Activated gamma-delta T cell treated with anti-CD3 and anti-CD28 coated beads, Interleukin-2, amount 50 U/mL, for 16 hours (primary cell): Measurements from ENCODE around the gene TGM2.

Experiments
- DNase-seq: peaks from one replicate; pipeline ENCODE4 v3.0.0-alpha.2; 2020; ENCODE audit warnings: low read depth

TGM2 gene

GRCh38 chr20:38161412-38161774, 3.7 kb downstream of the TGM2 start:
- DNase-seq, result no peak

GRCh38 chr20:38159957-38160756, 4.9 kb downstream of the TGM2 start:
- no peak for DNase-seq

DNA sequence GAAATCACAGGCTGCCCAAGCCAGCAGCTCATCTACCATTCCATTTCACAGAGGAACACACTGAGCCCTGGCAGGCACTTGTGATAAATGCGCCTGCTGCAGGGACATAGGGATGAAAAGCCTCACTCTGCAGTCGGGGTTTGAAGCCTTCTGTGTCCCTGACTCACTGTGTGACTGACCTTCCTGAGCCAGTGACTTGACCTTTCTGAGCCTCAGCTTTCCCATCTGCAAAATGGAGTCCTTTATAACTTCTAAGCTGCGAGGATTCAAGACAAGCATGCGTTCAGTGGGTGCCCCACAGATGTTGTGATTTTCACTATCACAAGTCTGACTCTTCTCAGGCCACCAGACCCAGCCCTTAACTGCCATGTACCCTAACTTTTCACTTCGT, 5.5 kb downstream of the TGM2 start:
- no peak for DNase-seq

DNA sequence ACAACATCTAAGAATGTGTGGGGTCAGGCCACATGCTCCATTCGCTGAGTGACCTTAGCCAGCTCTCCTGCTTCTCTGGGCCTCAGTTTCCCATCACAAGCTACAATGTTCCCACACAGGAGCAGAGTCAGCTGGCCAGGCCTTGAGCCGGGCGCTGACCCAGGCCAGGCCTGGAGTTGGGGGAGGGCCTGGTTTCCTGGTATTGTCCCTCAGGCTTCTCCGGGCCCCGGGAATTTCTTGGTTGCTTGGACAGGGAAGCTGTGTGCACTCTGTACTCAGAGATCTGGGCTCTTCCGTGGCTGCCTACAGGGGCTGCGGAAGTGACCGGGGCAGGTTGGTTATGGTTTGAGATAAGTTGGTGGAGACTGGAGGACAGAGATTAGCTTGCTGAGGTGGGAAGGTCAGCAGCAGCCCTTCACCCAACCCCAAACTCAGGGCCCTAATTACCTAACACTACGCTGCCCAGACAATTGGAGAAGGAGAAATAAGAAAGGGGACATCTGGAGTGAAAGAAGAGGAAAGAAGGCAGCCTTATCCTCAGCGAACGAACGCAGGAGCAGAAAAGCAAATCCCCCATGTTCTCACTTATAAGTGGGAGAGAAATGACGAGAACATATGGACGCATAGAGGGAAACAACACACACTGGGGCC, 6.2 kb downstream of the TGM2 start:
- no peak for DNase-seq

- DNase-seq, result no peak
These were observed 7.2 kb downstream of the TGM2 start for GRCh38 chr20:38157635-38158495.

- no peak for DNase-seq
These were observed 8.0 kb downstream of the TGM2 start for GRCh38 chr20:38156888-38157634.

- no peak for DNase-seq
These were observed 8.8 kb downstream of the TGM2 start for GRCh38 chr20:38156280-38156679.

GRCh38 chr20:38155811-38156210, 9.3 kb downstream of the TGM2 start:
- no peak for DNase-seq

GRCh38 chr20:38153401-38153800, 11.7 kb downstream of the TGM2 start:
- DNase-seq, result no peak

DNA sequence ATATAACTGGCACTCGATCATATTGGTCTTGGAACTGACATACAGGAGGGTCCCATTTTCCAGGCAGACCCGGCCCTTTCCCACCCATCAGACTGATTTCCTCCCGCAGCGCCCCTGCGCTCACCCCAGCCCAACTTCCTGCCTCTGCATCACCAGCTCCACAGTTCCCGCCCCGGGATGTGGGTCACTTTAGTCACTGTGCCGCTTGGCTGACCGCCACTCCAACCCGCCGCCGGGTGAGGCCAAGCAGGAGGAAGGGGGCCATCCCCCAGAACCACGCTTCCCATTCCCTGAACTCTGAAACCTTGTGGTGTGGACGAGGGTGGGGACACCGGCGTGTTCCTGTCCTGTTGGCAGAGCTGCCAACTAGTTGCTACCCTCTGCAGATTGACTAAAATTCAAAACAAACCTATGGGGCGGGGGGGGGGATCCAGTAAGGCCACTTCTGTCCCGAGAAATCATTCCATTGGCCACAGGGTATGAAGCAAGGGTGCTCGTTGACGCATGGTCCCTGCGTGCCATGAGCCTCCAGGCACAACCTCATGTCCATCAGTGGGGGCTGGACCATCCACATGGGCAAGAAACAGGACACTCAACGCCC, 12.3 kb downstream of the TGM2 start:
- no peak for DNase-seq

DNA sequence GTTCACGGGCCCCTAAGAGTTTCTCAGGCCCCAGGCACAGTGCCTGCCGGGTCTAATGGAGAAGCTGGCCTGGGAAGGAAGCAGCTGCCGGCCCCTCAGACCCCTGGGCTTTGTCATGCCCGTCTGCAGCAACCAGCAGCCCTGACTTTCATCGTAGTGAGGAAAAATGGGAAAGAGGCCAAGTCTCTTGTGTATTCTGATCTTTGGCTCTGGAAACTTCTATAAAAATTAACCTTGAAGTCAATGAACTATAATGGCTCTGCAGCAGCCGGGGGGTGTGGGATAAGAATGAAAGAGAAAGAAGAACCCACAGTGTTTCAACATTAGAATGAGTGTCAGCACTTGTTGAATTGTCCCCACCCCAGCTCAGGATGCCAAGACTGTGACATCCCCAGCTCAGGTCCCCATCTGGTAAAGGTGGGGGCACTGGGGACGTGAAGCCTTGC, 12.9 kb downstream of the TGM2 start:
- no peak for DNase-seq

DNA sequence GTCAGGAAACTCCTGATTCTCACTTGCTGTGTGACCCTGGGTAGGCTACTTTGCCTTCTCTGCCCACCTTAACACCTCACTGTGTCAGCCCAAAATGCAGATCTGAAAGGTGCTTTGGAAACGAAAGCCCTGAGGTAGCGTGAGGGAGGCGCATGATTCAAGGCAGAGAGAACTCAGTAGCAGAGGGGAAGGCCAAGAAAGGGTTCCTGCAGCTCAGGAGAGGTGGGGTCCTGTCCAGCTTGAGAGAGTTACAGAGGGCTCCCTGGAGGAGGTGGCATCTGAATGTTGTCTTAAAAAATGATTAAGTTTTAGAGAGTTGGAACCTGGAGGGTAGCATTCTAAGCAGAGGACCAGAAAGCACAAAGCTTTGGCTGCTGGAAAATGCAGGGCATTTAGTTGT, 13.6 kb downstream of the TGM2 start:
- no peak for DNase-seq

DNA sequence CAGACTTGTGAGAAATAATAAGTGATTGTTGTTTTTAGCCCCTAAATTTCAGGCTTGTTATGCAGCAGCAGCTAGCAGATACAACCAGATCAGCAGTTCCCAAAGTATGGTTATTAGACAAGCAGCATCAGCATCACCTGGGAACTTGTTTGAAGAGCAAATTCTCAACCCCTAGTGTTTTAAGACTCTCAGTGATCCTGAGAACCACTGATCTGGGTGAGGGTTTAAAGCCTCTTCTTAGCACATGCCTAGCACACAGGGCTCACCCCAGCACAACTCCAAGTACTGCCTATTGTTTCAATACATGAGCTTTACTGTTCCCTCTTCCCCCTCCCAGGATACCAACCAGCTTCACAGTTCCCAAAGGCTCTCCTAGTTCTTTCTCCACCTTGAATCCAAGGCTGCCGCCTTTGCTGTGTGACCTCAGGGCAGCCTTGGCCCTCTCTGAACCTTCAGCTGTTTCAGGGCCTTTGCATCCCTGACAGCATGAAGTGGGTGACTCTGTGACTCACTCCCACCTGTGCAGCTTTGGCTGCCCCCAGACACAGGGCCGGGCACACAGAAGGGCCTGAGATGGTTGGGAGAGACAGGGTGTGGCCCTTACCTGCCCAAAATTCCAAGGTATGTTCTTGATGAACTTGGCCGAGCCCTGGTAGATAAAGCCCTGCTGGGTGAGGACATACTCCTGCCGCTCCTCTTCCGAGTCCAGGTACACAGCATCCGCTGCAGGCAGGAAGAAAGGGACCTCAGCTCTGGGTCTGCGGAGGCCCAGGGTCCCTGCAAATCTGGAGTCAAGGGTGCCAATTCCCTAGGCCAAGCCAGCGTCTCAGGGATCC, 14.5 kb downstream of the TGM2 start:
- DNase-seq, result no peak

- DNase-seq, result no peak
These were observed 16.6 kb downstream of the TGM2 start for GRCh38 chr20:38148328-38149102.

DNA sequence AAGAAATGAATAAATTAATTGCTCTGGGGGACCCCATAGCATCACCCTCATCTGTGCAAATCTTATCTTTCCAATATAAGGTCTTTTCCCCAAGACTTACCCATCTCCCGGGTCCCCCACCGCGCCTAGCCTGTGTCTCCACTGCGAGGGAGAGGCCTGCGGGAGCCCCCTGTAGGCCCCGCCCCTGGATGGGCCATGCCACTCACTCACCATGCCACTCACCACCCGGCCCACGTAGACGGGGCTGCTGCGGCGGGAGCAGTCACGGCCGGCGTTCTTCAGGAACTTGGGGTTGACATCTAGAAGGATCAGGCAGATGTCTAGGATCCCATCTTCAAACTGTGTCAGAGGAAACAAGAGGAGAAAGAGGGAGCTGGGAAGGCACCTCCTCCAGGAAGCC, 17.3 kb downstream of the TGM2 start:
- DNase-seq, result no peak

GRCh38 chr20:38147163-38147562, 17.9 kb downstream of the TGM2 start:
- no peak for DNase-seq

DNA sequence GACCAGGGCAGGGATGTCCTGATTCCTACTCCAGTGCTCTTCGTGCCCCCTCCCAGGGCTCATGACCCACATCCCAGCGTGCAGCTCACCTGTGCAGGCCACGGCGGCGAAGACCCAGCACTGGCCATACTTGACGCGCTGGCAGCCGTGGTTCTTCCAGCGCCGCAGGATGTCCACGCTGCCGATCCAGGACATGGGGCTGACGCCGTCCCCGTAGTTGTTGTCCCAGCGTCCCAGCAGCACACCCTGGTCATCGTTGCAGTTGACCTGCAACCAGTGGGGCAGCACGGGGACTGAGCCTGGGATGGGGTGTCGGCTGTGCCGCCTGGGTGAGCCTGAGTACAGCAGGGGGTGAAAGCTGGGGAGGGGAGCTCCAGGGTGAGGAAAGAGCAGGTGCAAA, 18.4 kb downstream of the TGM2 start:
- DNase-seq, result no peak

- DNase-seq, result no peak
These were observed 18.9 kb downstream of the TGM2 start for GRCh38 chr20:38146156-38146555.

- DNase-seq, result no peak
These were observed 19.4 kb downstream of the TGM2 start for GRCh38 chr20:38145729-38146075.
